ENCODE data around the gene PROM2. TPM values are rescaled to one million over a fixed set of nuclear protein-coding genes. Genes with fewer than 3 reads are reported as not detected.
A peak's percentile ranks its signal among the peaks of the same experiment; 100 is the strongest.

The PROM2 gene
- total RNA-seq, 1 donor from 2014 or later, result 1.3 TPM

- no peak overlapping the region for H3K27ac Mint-ChIP-seq (ENCODE audit: unreplicated experiment)
- TF ChIP-seq CTCF (IDR thresholded peaks at IDR 0.05), result no peak
- peak; percentile 57 for DNase-seq (ENCODE audit: extremely low spot score, unreplicated experiment)
- peaks cover 7% of the 10 kb centered on the region for H3K9me3 Mint-ChIP-seq (ENCODE audit: unreplicated experiment)
- no peak overlapping the region for H3K4me3 Mint-ChIP-seq (ENCODE audit: unreplicated experiment)
- H3K27me3 Mint-ChIP-seq (ENCODE audit: unreplicated experiment), result no peaks in the 10 kb centered on the region
- no peaks in the 10 kb centered on the region for H3K36me3 Mint-ChIP-seq (ENCODE audit: unreplicated experiment)
- no peaks in the 10 kb centered on the region for H3K4me1 Mint-ChIP-seq (ENCODE audit: unreplicated experiment)
Observed at GRCh38 chr2:95272299-95272751, 1.9 kb upstream of the PROM2 start.

- Mint-ChIP-seq H3K9me3 (ENCODE audit: unreplicated experiment) (peaks cover 7% of the 10 kb centered on the region), H3K36me3 (ENCODE audit: unreplicated experiment) (no peaks in the 10 kb centered on the region), H3K27me3 (ENCODE audit: unreplicated experiment) (no peaks in the 10 kb centered on the region), H3K27ac (ENCODE audit: unreplicated experiment) (no peak overlapping the region), H3K4me1 (ENCODE audit: unreplicated experiment) (no peaks in the 10 kb centered on the region), H3K4me3 (ENCODE audit: unreplicated experiment) (no peak overlapping the region)
- DNase-seq (ENCODE audit: extremely low spot score, unreplicated experiment), result peak; percentile 48
- no peak for TF ChIP-seq CTCF (IDR thresholded peaks at IDR 0.05)
Observed at GRCh38 chr2:95272781-95273180, 1.5 kb upstream of the PROM2 start.

GRCh38 chr2:95273566-95274290, 521 bp upstream of the PROM2 start:
- Mint-ChIP-seq H3K9me3 (ENCODE audit: unreplicated experiment) (peaks cover 7% of the 10 kb centered on the region), H3K4me3 (ENCODE audit: unreplicated experiment) (no peak overlapping the region), H3K4me1 (ENCODE audit: unreplicated experiment) (no peaks in the 10 kb centered on the region), H3K27me3 (ENCODE audit: unreplicated experiment) (no peaks in the 10 kb centered on the region), H3K36me3 (ENCODE audit: unreplicated experiment) (no peaks in the 10 kb centered on the region), H3K27ac (ENCODE audit: unreplicated experiment) (no peak overlapping the region)
- no peak for TF ChIP-seq CTCF (IDR thresholded peaks at IDR 0.05)
- DNase-seq (ENCODE audit: extremely low spot score, unreplicated experiment), result peak; percentile 82

- Mint-ChIP-seq H3K4me3 (ENCODE audit: unreplicated experiment) (no peak overlapping the region), H3K27ac (ENCODE audit: unreplicated experiment) (no peak overlapping the region), H3K9me3 (ENCODE audit: unreplicated experiment) (peaks cover under 1% of the 10 kb centered on the region), H3K4me1 (ENCODE audit: unreplicated experiment) (no peaks in the 10 kb centered on the region), H3K36me3 (ENCODE audit: unreplicated experiment) (no peaks in the 10 kb centered on the region), H3K27me3 (ENCODE audit: unreplicated experiment) (no peaks in the 10 kb centered on the region)
- no peak for DNase-seq (ENCODE audit: extremely low spot score, unreplicated experiment)
- TF ChIP-seq CTCF (IDR thresholded peaks at IDR 0.05), result no peak
Observed at GRCh38 chr2:95275151-95275515, 884 bp downstream of the PROM2 start.

GRCh38 chr2:95275601-95276243, 1.5 kb downstream of the PROM2 start:
- H3K9me3 Mint-ChIP-seq (ENCODE audit: unreplicated experiment), result no peaks in the 10 kb centered on the region
- TF ChIP-seq CTCF (IDR thresholded peaks at IDR 0.05), result no peak
- H3K4me3 Mint-ChIP-seq (ENCODE audit: unreplicated experiment), result no peak overlapping the region
- H3K27me3 Mint-ChIP-seq (ENCODE audit: unreplicated experiment), result no peaks in the 10 kb centered on the region
- H3K4me1 Mint-ChIP-seq (ENCODE audit: unreplicated experiment), result no peaks in the 10 kb centered on the region
- H3K27ac Mint-ChIP-seq (ENCODE audit: unreplicated experiment), result no peak overlapping the region
- H3K36me3 Mint-ChIP-seq (ENCODE audit: unreplicated experiment), result no peaks in the 10 kb centered on the region
- no peak for DNase-seq (ENCODE audit: extremely low spot score, unreplicated experiment)
